HEK293T (cell line): ENCODE data around the gene CIZ1.
A peak's percentile ranks its signal among the peaks of the same experiment; 100 is the strongest.

Source experiments
- CTCF ChIA-PET: fragments of 350-600 bp; formaldehyde crosslinking; extraction: SDS; loops from one replicate; lab custom pipeline; 2021; ENCODE audit warnings: antibody characterized with exemption, inconsistent platforms; lab: Yijun Ruan, JAX
- POLR2A ChIA-PET: fragments of 350-600 bp; formaldehyde crosslinking; extraction: SDS; loops from one replicate; lab custom pipeline; 2020; ENCODE audit warnings: antibody characterized with exemption, inconsistent platforms; lab: Yijun Ruan, JAX
- DNase-seq: peaks from one replicate; pipeline ENCODE4 v3.0.0; 2012; ENCODE audit warnings: mixed read lengths; ENCODE audit errors: extremely low spot score
- ARNT ChIP-seq: fragments of 450-650 bp; IDR thresholded peaks from 2 replicates; pipeline ENCODE4 v1.6.1; 2017; ENCODE audit warnings: mild to moderate bottlenecking
- BHLHE40 ChIP-seq: fragments of 450-650 bp; IDR thresholded peaks from 2 replicates; pipeline ENCODE4 v1.6.1; 2016; ENCODE audit warnings: mild to moderate bottlenecking, moderate library complexity, borderline replicate concordance
- CTBP1 ChIP-seq: fragments of 450-650 bp; IDR thresholded peaks from 2 replicates; pipeline ENCODE4 v1.6.1; 2016; ENCODE audit warnings: borderline replicate concordance
- ELF4 ChIP-seq: fragments of 450-650 bp; IDR thresholded peaks from 2 replicates; pipeline ENCODE4 v1.6.1; 2017; ENCODE audit warnings: antibody characterized with exemption
- FOXA1 ChIP-seq: fragments of 450-650 bp; IDR thresholded peaks from 2 replicates; pipeline ENCODE4 v1.6.1; 2016; ENCODE audit warnings: mild to moderate bottlenecking
- FOXK2 ChIP-seq: fragments of 450-650 bp; IDR thresholded peaks from 2 replicates; pipeline ENCODE4 v1.6.1; 2016; ENCODE audit warnings: mild to moderate bottlenecking
- FOXM1 ChIP-seq: fragments of 450-650 bp; IDR thresholded peaks from 2 replicates; pipeline ENCODE4 v1.6.1; 2017; ENCODE audit warnings: mild to moderate bottlenecking, borderline replicate concordance
- HDGF ChIP-seq: fragments of 450-650 bp; IDR thresholded peaks from 2 replicates; pipeline ENCODE4 v1.6.1; 2017; ENCODE audit warnings: antibody characterized with exemption, borderline replicate concordance
- L3MBTL2 ChIP-seq: fragments of 450-650 bp; conservative IDR thresholded peaks from 2 replicates; pipeline ENCODE4 v1.6.1; 2016; ENCODE audit warnings: mild to moderate bottlenecking
- LEF1 ChIP-seq: fragments of 450-650 bp; IDR thresholded peaks from 2 replicates; pipeline ENCODE4 v1.6.1; 2017; ENCODE audit warnings: mild to moderate bottlenecking, borderline replicate concordance
- NFRKB ChIP-seq: fragments of 450-650 bp; IDR thresholded peaks from 2 replicates; pipeline ENCODE4 v1.6.1; 2016; ENCODE audit warnings: mild to moderate bottlenecking, moderate library complexity
- SP1 ChIP-seq: fragments of 450-650 bp; IDR thresholded peaks from 2 replicates; pipeline ENCODE4 v1.6.1; 2017
- SUZ12 ChIP-seq: fragments of 450-650 bp; IDR thresholded peaks from 2 replicates; pipeline ENCODE4 v1.6.1; 2016; ENCODE audit warnings: mild to moderate bottlenecking
- TARDBP ChIP-seq: fragments of 450-650 bp; IDR thresholded peaks from 2 replicates; pipeline ENCODE4 v1.6.1; 2016
- ZNF384 ChIP-seq: fragments of 450-650 bp; IDR thresholded peaks from 2 replicates; pipeline ENCODE4 v1.6.1; 2016
- TF ChIP-seq, protein P1 (sequence below): fragments of 450-650 bp; IDR thresholded peaks from 2 replicates; pipeline ENCODE4 v1.6.1; 2016

The CIZ1 gene

DNA sequence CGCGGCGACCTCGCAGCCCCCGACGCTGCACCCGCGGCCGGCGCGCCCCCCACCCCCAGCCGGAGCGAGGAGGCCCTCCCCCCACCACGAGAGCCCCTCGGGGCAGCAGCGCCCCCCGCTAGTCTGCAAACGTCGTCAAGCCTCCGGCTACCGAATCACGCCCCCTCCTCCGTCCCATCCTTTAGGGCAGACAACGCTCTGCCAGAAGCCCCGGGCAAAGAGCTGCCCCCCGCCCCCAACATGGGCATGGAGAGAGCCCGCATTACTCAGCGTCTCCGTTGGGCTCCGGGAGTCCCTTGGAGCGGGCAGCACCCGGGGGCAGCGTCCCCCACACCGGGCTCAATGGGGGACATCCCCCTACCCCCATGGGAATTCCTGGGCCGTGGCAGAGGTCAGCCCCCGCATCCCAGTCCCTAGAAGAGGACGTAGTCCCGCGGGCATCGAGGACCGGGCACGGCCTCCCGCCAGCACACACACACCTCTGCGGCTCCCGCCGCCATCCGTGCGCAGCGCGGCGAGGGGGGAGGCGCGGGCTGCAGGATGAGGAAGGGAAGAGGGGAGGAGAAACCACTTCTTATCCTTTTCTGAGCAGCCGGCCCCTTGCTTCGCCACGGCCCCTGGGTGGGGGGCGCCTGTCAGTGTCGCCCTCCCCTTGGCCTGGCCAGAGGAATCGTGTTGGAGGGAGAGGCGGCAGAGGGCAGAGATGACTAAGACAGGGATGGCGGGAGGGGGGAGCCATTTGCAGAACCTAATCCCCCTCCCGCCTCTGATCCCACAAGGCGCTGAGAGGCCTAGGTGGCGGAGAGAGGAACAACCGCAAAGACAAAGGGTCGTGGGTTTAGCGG is 12.6 kb upstream of the CIZ1 start:
- CTCF ChIA-PET = interaction anchor here (0.6 to 0.9 kb wide), 4 partner anchors 8 to 45 kb away, joined by 3 to 4 read pairs (median 3); no protein-coding TSS in a partner anchor
- POLR2A ChIA-PET = interaction anchor here (0.9 to 1.3 kb wide), 3 partner anchors 11 to 74 kb away, joined by 3 to 8 read pairs (median 4); partner anchors contain the start of genes GOLGA2 and SWI5
- no peak for TF ChIP-seq HDGF
- peak; percentile 65 for TF ChIP-seq L3MBTL2
- peak; percentile 59 for DNase-seq

DNA sequence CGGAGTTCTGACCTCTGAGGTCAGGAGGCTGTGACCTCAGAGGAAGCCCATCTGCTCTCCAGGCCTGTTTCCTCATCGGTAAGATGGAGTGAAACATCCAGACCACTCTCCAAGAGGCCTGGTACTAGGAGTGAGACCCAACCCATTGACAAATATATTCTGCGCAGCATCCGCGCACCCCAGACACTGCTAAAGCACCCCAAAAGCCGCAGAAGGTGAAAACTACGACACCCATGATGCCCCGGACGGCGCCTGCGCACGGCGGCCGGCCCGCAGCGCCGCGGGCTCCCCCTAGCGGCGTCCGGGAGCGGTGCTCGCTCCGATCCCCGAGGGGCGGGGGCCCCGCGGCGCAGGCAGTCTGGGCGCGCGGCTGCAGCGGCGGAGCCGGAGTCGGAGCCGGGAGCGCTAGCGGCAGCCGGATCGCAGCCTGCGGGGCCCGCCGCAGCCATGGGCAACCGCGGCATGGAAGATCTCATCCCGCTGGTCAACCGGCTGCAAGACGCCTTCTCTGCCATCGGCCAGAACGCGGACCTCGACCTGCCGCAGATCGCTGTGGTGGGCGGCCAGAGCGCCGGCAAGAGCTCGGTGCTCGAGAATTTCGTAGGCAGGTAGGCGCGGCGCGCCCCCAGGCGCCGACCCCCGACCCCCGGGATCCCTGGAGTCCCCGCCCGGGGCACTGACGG is 11.8 kb upstream of the CIZ1 start, which contains the start of gene DNM1:
DNM1 (plus strand) TSS at position 356 of the 683 bp plus-strand sequence; CDS start at position 448, 92 bp downstream.
- peak; percentile 97 for DNase-seq

DNA sequence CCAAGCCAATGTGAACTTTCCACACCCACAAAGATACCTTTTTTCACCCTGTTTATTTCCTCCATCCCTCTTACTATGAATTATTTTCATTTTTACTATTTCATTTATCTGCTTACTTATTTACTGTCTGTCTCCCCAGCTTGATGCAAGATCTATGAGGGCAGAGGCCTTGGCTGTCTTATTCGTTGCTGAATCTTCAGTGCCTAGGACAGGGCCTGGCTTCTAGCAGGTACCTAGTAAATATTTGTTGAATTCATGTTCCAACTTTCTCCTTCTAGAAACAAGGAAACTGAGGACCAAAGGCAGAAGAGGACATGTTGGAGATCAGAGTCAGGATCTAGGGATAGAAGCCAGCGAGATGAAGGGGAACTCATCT is 11.3 kb upstream of the CIZ1 start:
- POLR2A ChIA-PET = no interaction called here
- TF ChIP-seq BHLHE40 (no peak), LEF1 (no peak), FOXK2 (no peak)
- no peak for DNase-seq
- CTCF ChIA-PET = no interaction called here

More for the DNA sequence above, 11.8 kb upstream of the CIZ1 start, which contains the start of gene DNM1:
- ChIA-PET POLR2A (interaction anchor here (0.9 to 1.3 kb wide), 3 partner anchors 10 to 74 kb away, joined by 3 to 8 read pairs (median 4); partner anchors contain the start of genes GOLGA2 and SWI5), CTCF (interaction anchor here (0.6 to 0.9 kb wide), 3 partner anchors 9 to 11 kb away, joined by 3 read pairs; no protein-coding TSS in a partner anchor)
- TF ChIP-seq ARNT (0 out of 2 replicates have a peak, but pooled peaks have one; percentile 41), LEF1 (peak; percentile 69; the same call in 1 of the 2 replicates), FOXM1 (0 out of 2 replicates have a peak, but pooled peaks have one; percentile 17), HDGF (no peak)

DNA sequence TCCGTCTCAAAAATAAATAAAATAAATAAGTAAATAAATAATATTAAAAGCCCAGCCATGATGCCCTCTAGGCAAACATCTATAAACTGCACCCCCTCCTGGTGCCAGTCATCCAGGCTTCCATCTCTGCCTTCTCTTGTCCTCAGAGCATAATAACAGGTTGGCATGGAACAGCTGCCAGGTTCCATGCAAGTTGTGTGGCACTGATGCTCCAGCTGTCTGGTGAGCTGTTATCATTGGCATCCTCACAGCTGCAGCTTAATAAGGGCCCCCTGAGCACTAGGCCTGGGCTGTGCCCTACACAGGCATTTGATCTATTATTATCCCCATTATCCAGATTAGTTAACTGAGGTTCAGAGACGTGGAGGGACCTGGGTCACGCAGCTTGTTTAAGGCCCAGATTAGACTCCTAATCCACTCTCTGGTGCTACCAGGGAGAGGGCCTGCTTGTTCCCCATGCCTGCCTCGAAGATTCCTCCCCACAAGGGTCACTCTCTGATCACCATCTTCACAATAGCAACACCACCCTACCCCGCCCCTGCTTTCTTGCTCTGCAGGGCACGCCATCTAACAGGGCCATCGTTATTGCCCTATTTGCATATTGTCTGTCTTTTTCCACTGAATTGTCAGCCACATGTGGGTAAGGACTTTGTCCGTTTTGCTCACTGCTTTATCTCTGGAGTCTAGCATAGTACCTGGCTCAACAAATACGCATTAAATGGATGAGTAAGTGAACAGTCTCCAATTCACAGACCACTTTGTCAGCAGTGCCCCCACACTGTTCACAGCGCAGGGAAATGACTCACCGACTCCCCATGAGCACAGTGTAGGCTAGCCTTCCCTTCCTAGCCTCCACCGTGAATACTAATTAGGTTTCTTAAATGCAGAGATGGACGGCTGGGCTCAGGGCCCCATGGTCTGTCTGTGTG is 10.3 kb upstream of the CIZ1 start:
- TF ChIP-seq FOXK2 (no peak), NFRKB (no peak), FOXA1 (no peak), TARDBP (no peak), SUZ12 (no peak), L3MBTL2 (no peak), LEF1 (no peak), ARNT (no peak), BHLHE40 (no peak), HDGF (no peak)
- ChIA-PET CTCF (no interaction called here), POLR2A (interaction anchor here (0.6 kb wide), 1 partner anchor 632 kb away, joined by 3 read pairs; no protein-coding TSS in a partner anchor)
- no peak for DNase-seq

DNA sequence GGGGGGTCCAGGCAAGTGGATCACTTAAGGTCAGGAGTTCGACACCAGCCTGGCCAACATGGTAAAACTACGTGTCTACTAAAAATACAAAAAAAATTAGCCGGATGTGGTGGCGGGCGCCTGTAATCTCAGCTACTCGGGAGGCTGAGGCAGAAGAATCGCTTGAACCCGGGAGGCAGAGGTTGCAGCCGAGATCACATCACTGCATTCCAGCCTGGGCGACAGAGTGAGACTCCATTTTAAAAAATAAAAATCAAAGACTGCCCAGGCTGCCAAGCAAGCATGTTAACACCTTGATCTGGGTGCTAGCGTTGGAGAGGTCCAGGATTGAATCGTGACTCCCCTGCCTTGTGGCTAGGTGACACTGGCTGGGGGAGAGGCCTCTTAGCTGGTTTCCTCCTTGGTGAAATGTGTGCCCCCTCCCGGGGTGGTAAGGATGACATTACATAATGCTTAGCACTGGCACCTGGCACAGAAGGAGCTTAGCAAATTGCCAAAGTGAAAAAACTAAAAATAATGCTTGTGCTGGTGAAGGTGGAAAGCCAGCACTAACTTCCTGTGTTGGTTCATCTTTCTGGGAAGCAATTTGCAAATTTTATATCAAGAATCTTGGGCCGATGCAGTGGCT is 2.2 kb upstream of the CIZ1 start:
- ChIA-PET POLR2A (interaction anchor here (0.6 to 2.0 kb wide), 4 partner anchors 10 to 62 kb away, joined by 3 to 8 read pairs (median 6); partner anchors contain the start of genes BBLN and DNM1), CTCF (interaction anchor here (0.5 to 1.5 kb wide), 6 partner anchors 9 to 111 kb away, joined by 3 to 5 read pairs (median 3); partner anchors contain the start of gene DNM1)
- TF ChIP-seq CTBP1 (no peak), FOXK2 (no peak), ARNT (no peak), SUZ12 (no peak), FOXM1 (no peak), ELF4 (no peak), TARDBP (no peak), LEF1 (no peak), L3MBTL2 (no peak), NFRKB (no peak), BHLHE40 (no peak), FOXA1 (no peak), ZNF384 (no peak), HDGF (no peak), SP1 (no peak)
- TF ChIP-seq, protein P1, sequence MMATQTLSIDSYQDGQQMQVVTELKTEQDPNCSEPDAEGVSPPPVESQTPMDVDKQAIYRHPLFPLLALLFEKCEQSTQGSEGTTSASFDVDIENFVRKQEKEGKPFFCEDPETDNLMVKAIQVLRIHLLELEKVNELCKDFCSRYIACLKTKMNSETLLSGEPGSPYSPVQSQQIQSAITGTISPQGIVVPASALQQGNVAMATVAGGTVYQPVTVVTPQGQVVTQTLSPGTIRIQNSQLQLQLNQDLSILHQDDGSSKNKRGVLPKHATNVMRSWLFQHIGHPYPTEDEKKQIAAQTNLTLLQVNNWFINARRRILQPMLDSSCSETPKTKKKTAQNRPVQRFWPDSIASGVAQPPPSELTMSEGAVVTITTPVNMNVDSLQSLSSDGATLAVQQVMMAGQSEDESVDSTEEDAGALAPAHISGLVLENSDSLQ = no peak
- no peak for DNase-seq
